Hepatocyte (in vitro differentiated cells): ENCODE data around the gene DCLK3. TPM values are rescaled to one million over a fixed set of nuclear protein-coding genes. Genes with fewer than 3 reads are reported as not detected.

Experiments
- DNase-seq: peaks from one replicate; pipeline ENCODE4 v3.0.0-alpha.2; 2016; ENCODE audit warnings: low spot score
- H2AFZ ChIP-seq: fragments of 200-600 bp; sonication (generic); 2 replicates; pipeline ENCODE4 v1.6.0; 2016; ENCODE audit warnings: antibody characterized with exemption, mild to moderate bottlenecking
- H3K27ac ChIP-seq: fragments of 200-600 bp; sonication (generic); 2 replicates; pipeline ENCODE4 v1.5.1; 2016; ENCODE audit warnings: mild to moderate bottlenecking
- H3K27me3 ChIP-seq: fragments of 200-600 bp; sonication (generic); 2 replicates; pipeline ENCODE4 v1.6.1; 2016
- H3K36me3 ChIP-seq: fragments of 200-600 bp; sonication (generic); replicated peaks from 2 replicates; pipeline ENCODE4 v1.5.1; 2016; ENCODE audit warnings: low read depth; ENCODE audit not compliant: insufficient read depth
- H3K4me1 ChIP-seq: fragments of 200-600 bp; sonication (generic); 2 replicates; pipeline ENCODE4 v1.5.1; 2016; ENCODE audit warnings: mild to moderate bottlenecking, moderate library complexity; ENCODE audit not compliant: insufficient read depth
- H3K4me2 ChIP-seq: fragments of 200-600 bp; sonication (generic); 2 replicates; pipeline ENCODE4 v1.6.0; 2016
- H3K4me3 ChIP-seq: fragments of 200-600 bp; sonication (generic); 2 replicates; pipeline ENCODE4 v1.5.1; 2016; ENCODE audit warnings: mild to moderate bottlenecking
- H3K79me2 ChIP-seq: fragments of 200-600 bp; sonication (generic); 2 replicates; pipeline ENCODE4 v1.6.0; 2017; ENCODE audit warnings: mild to moderate bottlenecking
- H3K9me2 ChIP-seq: fragments of 200-600 bp; sonication (generic); replicated peaks from 2 replicates; pipeline ENCODE4 v1.6.0; 2017; ENCODE audit warnings: mild to moderate bottlenecking; ENCODE audit not compliant: insufficient read depth
- H3K9me3 ChIP-seq: fragments of 200-600 bp; sonication (generic); 2 replicates; pipeline ENCODE4 v1.5.1; 2016; ENCODE audit warnings: low read depth, mild to moderate bottlenecking
- H4K20me1 ChIP-seq: fragments of 200-600 bp; sonication (generic); 2 replicates; pipeline ENCODE4 v1.6.0; 2016; ENCODE audit warnings: mild to moderate bottlenecking; ENCODE audit not compliant: insufficient read depth, poor library complexity, severe bottlenecking
- CTCF ChIP-seq: fragments of 200-600 bp; sonication (generic); IDR thresholded peaks from 2 replicates; pipeline ENCODE4 v1.5.1; 2016; ENCODE audit warnings: antibody characterized with exemption, mild to moderate bottlenecking; ENCODE audit not compliant: poor library complexity
- EZH2 ChIP-seq: fragments of 200-600 bp; sonication (generic); IDR thresholded peaks from 2 replicates; pipeline ENCODE4 v1.6.1; 2016; ENCODE audit warnings: antibody characterized with exemption, mild to moderate bottlenecking, borderline replicate concordance
- EZH2phosphoT487 ChIP-seq: fragments of 200-600 bp; sonication (generic); IDR thresholded peaks from one replicate; pipeline ENCODE4 v1.6.1; 2018; ENCODE audit warnings: antibody characterized with exemption, mild to moderate bottlenecking, low read depth, moderate library complexity; ENCODE audit not compliant: unreplicated experiment, severe bottlenecking
- WGBS: methylation state at CpG from one replicate; pipeline ENCODE4 v1.1.6; 2016; ENCODE audit warnings: low lambda C conversion rate; ENCODE audit errors: missing lambda C conversion rate; 5-methylcytosine and 5-hydroxymethylcytosine counted together
- polyA plus RNA-seq: library from polyadenylated mRNA; unstranded; fragments of >200 nt; fragmentation: Nextera tagmentation; extraction: Ambion mirVana; gene quantifications from 2 replicates; pipeline ENCODE4 v1.2.1, GENCODE V29; 2016
- total RNA-seq: library from RNA; depleted of rRNA; stranded (reverse); fragments of >200 nt; gene quantifications from 2 replicates; pipeline ENCODE4 v1.2.3, GENCODE V29; 2014

DCLK3 gene
- total and polyA plus RNA-seq, 2 experiments from 2014 or later, result 0.07 TPM; not detected in 1

GRCh38 chr3:36698314-36698713 lies 66.0 kb downstream of the DCLK3 start:
- Histone ChIP-seq H3K4me1 (no peaks in the 10 kb centered on the region), H3K27ac (no peak overlapping the region), H3K9me2 (no peaks in the 10 kb centered on the region), H2AFZ (no peak overlapping the region), H3K79me2 (no peaks in the 10 kb centered on the region), H3K4me3 (no peak overlapping the region), H3K9me3 (no peaks in the 10 kb centered on the region), H4K20me1 (no peaks in the 10 kb centered on the region), H3K36me3 (no peaks in the 10 kb centered on the region), H3K4me2 (no peak overlapping the region), H3K27me3 (no peaks in the 10 kb centered on the region)
- no peak for DNase-seq
- 55% methylated on average over 3 of the region's 3 CpGs for WGBS
- TF ChIP-seq CTCF (no peak), EZH2 (no peak), EZH2phosphoT487 (no peak)

GRCh38 chr3:36697229-36698001 lies 66.9 kb downstream of the DCLK3 start:
- H3K27ac ChIP-seq, result no peak overlapping the region

GRCh38 chr3:36696799-36697198 lies 67.6 kb downstream of the DCLK3 start:
- DNase-seq, result no peak
- no peaks in the 10 kb centered on the region for H3K27me3 ChIP-seq
- no peaks in the 10 kb centered on the region for H3K4me1 ChIP-seq
- no peaks in the 10 kb centered on the region for H3K9me3 ChIP-seq
- H3K79me2 ChIP-seq, result no peaks in the 10 kb centered on the region
- H3K4me2 ChIP-seq, result no peak overlapping the region
- H2AFZ ChIP-seq, result no peak overlapping the region
- TF ChIP-seq CTCF (no peak), EZH2 (no peak), EZH2phosphoT487 (no peak)
- H3K36me3 ChIP-seq, result no peaks in the 10 kb centered on the region
- no peaks in the 10 kb centered on the region for H3K9me2 ChIP-seq
- H4K20me1 ChIP-seq, result no peaks in the 10 kb centered on the region
- H3K27ac ChIP-seq, result no peak overlapping the region
- H3K4me3 ChIP-seq, result no peak overlapping the region
- 63% methylated on average over 2 of the region's 2 CpGs for WGBS

More at GRCh38 chr3:36697229-36698001, 66.9 kb downstream of the DCLK3 start:
- no peak for DNase-seq
- Histone ChIP-seq H3K9me2 (no peaks in the 10 kb centered on the region), H4K20me1 (no peaks in the 10 kb centered on the region), H3K9me3 (no peaks in the 10 kb centered on the region), H2AFZ (no peak overlapping the region), H3K4me1 (no peaks in the 10 kb centered on the region), H3K27me3 (no peaks in the 10 kb centered on the region), H3K4me2 (no peak overlapping the region), H3K4me3 (no peak overlapping the region), H3K79me2 (no peaks in the 10 kb centered on the region), H3K36me3 (no peaks in the 10 kb centered on the region)
- TF ChIP-seq CTCF (no peak), EZH2phosphoT487 (no peak), EZH2 (no peak)
- WGBS, result 78% methylated on average over 8 of the region's 8 CpGs
